Uterus (tissue), 2 donors: ENCODE results near the gene VPS9D1.

ENCODE experiments used
- CTCF ChIP-seq, 4 experiments: fragments of 200-600 bp in 2 of 4; fragments of 450-650 bp in 2 of 4; sonication (generic) in 2 of 4; IDR thresholded peaks; one replicate each; pipeline ENCODE4 v1.5.1; 2016 to 2019; ENCODE audit warnings: antibody characterized with exemption in 4 of 4, mild to moderate bottlenecking in 2 of 4, moderate library complexity in 1 of 4
- POLR2A ChIP-seq, 2 donors: fragments of 450-650 bp; IDR thresholded peaks; one replicate each; pipeline ENCODE4 v1.6.1; 2016; ENCODE audit warnings: antibody characterized with exemption in 2 of 2, mild to moderate bottlenecking in 1 of 2, moderate library complexity in 1 of 2

DNA sequence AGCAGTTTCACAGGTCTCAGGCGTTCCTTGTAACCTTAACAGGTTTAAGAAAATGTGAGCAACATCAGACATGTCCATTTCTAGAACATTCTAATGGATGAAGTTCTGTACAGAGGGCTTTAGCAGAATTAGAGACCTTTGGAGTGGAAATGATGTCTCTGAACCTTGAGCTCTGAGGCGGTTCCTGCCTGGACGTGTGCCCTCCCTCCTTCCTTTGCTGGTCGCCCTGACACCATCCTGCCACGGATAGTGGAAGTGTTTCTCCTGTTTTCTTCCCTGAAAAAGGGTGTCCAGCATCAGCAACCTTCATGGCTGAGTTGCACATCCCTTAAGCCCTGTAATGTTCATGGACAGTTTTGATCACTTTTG is 51.9 kb downstream of the VPS9D1 start:
- TF ChIP-seq CTCF (IDR thresholded peaks at IDR 0.05) (no peak), POLR2A (IDR thresholded peaks at IDR 0.05) (no peak)
